ENCODE results near the gene SPON1.

DNA sequence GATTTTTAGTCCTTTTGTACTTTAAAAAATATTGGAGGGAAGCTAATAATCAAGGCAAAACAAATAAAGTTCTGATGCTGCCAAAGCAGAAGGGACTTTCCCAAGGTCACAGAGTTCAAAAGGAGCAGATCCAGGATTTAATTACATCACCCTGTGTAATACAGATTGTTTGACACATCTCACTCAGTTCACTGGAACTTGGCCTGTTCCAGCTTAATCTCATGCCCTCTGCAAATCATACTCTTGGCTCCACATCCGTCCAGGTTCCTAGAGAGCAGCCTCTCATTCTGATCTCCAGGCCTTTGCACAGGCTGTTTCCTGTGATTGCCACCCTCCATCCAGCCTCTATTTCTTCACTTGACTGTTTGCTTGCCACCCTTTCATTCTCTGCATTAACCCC is 151.7 kb downstream of the SPON1 start:
- no peak for TF ChIP-seq CTCF (IDR thresholded peaks at IDR 0.05)
- no peak for TF ChIP-seq POLR2AphosphoS5 (IDR thresholded peaks at IDR 0.05; ENCODE audit: low read depth, low read length)
- no peak for TF ChIP-seq SIN3A (IDR thresholded peaks at IDR 0.05; ENCODE audit: borderline replicate concordance, insufficient read depth, low read depth, low read length)
- TF ChIP-seq REST (IDR thresholded peaks at IDR 0.05; ENCODE audit: insufficient read depth in 1 of 2, low read depth in 2 of 2, low read length in 1 of 2): no peak
